Activated naive CD8-positive, alpha-beta T cell treated with anti-CD3 and anti-CD28 coated beads, Interleukin-2, amount 10 ng/mL, durations not matched to agents 7 days and 5 days (primary cell): ENCODE results near the gene SAXO1. TPM values are rescaled to one million over a fixed set of nuclear protein-coding genes. Genes with fewer than 3 reads are reported as not detected.
A peak's percentile ranks its signal among the peaks of the same experiment; 100 is the strongest.

Experiments used
- ATAC-seq: fragments of 150-1000 bp; cut with Tn5 transposase; one replicate; pipeline ENCODE4 v1.10.0; 2021; ENCODE audit warnings: low read depth, moderate library complexity
- POLR2A ChIA-PET: fragments of 350-600 bp; sonication (Branson Sonifier 250); formaldehyde crosslinking; loops from one replicate; lab custom pipeline; 2021; ENCODE audit warnings: antibody characterized with exemption; lab: Charles Lee
- DNase-seq: peaks from one replicate; pipeline ENCODE4 v3.0.0; 2021
- H3K27ac Mint-ChIP-seq: one replicate; pipeline ENCODE4 v1.8.0; 2022; ENCODE audit warnings: mild to moderate bottlenecking, mixed read lengths
- H3K27me3 Mint-ChIP-seq: one replicate; pipeline ENCODE4 v1.8.0; 2022; ENCODE audit warnings: mild to moderate bottlenecking, moderate library complexity, mixed read lengths
- H3K36me3 Mint-ChIP-seq: one replicate; pipeline ENCODE4 v1.8.0; 2021; ENCODE audit warnings: mild to moderate bottlenecking, mixed read lengths
- H3K4me1 Mint-ChIP-seq: one replicate; pipeline ENCODE4 v1.8.0; 2021; ENCODE audit warnings: mixed read lengths
- H3K4me3 Mint-ChIP-seq: one replicate; pipeline ENCODE4 v1.8.0; 2022; ENCODE audit warnings: mild to moderate bottlenecking, moderate library complexity, mixed read lengths
- H3K9me3 Mint-ChIP-seq: one replicate; pipeline ENCODE4 v1.8.0; 2021; ENCODE audit warnings: mixed read lengths
- total RNA-seq, 2 experiments: library from RNA; stranded (reverse); gene quantifications; one replicate each; pipeline ENCODE4 v1.2.3, GENCODE V29; 2021

Gene SAXO1, protein sequence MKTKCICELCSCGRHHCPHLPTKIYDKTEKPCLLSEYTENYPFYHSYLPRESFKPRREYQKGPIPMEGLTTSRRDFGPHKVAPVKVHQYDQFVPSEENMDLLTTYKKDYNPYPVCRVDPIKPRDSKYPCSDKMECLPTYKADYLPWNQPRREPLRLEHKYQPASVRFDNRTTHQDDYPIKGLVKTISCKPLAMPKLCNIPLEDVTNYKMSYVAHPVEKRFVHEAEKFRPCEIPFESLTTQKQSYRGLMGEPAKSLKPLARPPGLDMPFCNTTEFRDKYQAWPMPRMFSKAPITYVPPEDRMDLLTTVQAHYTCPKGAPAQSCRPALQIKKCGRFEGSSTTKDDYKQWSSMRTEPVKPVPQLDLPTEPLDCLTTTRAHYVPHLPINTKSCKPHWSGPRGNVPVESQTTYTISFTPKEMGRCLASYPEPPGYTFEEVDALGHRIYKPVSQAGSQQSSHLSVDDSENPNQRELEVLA
- total RNA-seq = under 1 TPM; 0.42 to 0.43 TPM

DNA sequence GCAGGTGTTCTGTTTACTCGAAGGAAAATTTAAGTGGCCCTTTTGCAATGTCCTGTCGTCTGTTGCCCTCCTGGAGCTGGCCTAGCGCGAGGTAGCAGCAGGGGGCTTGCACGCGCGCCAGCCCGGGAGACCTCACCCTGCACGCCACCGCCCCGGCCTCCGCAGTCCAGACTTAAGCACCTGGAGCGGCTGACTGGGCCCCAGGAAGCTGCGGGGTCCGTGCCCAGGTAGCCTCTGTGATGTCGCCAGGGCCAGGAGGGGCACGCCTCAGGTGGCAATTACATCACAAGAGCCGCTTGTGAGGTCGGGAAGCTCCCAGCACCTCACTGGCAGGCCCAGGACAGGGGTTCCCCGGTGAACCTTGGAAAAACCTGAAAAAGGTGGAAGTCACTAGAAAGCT, at the start of gene SAXO1:
TSS of gene SAXO1 (minus strand) at position 195 of the 400 bp plus-strand sequence. CDS start 301 bp downstream, outside the sequence.
- Mint-ChIP-seq H3K27me3 (no peaks in the 10 kb centered on the region), H3K36me3 (no peaks in the 10 kb centered on the region), H3K4me3 (no peak within 1 kb of the TSS), H3K27ac (no peak within 1 kb of the TSS), H3K4me1 (peaks cover 4% of the 10 kb centered on the region), H3K9me3 (no peaks in the 10 kb centered on the region)
- ATAC-seq (no peak), DNase-seq (no peak)
- POLR2A ChIA-PET = no interaction called here

DNA sequence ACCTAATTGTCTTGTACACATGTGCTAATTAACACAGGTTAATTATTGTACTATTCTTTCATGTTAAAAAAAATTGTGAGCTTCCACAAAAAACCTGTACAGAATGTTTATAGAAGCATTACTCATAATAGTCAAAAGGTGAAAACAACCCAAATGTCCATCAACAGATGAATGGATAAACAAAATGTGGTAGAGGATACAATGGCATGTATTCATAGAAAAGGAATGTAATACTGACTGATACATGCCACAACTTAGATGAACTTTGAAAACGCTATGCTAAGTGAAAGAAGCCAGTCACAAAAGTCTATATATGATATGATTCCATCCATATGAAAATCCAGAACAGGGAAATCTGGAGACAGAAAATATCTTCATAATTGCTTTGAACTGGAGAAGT, 41.8 kb upstream of the SAXO1 start:
- no peak overlapping the region for H3K27ac Mint-ChIP-seq
- peaks cover 3% of the 10 kb centered on the region for H3K4me1 Mint-ChIP-seq
- H3K36me3 Mint-ChIP-seq = peaks cover 38% of the 10 kb centered on the region
- H3K27me3 Mint-ChIP-seq = no peaks in the 10 kb centered on the region
- ATAC-seq (no peak), DNase-seq (no peak)
- H3K9me3 Mint-ChIP-seq = no peaks in the 10 kb centered on the region
- POLR2A ChIA-PET = no interaction called here
- H3K4me3 Mint-ChIP-seq = no peak overlapping the region

DNA sequence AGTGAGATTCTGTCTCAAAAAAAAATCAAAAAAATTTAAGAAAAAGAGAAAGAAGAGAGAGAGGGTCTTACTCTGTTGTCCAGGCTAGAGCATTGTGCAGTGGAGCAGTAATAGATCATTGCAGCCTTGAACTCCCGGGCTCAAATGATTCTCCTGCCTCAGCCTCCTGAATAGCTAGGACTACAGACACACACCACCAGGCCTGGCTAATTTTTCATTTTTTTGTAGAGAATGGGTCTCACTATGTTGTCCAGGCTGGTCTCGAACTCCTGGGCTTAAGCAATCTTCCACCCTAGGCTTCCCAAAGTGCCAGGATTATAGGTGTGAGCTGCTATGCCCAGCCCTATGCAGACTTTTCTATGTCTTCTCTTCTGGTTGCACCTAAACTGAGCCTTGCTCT, 41.2 kb upstream of the SAXO1 start:
- ATAC-seq = no peak
- POLR2A ChIA-PET = no interaction called here
- Mint-ChIP-seq H3K4me3 (no peak overlapping the region), H3K27ac (peak overlapping the region; percentile 29), H3K4me1 (peaks cover 3% of the 10 kb centered on the region), H3K27me3 (no peaks in the 10 kb centered on the region), H3K9me3 (no peaks in the 10 kb centered on the region), H3K36me3 (peaks cover 36% of the 10 kb centered on the region)
- DNase-seq = no peak

DNA sequence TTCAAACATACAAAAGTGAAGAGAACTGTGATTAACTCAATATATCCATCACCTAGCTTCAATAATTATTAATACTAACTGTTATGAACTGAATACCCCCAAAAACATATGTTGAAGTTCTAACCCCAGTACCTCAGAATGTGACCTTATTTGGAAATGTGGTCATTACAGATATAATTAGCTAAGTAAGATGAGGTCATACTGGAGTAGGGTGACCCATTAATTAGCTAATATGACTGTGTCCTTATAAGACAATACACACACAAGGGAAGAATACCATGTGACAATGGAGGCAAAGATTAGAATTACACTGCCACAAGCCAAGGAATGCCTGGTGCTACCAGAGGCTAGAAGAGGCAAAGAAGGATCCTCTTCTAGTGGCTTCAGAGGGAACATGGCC, 24.0 kb upstream of the SAXO1 start:
- Mint-ChIP-seq H3K36me3 (peaks cover 41% of the 10 kb centered on the region), H3K27me3 (no peaks in the 10 kb centered on the region), H3K9me3 (no peaks in the 10 kb centered on the region), H3K4me3 (no peak overlapping the region), H3K27ac (no peak overlapping the region), H3K4me1 (peaks cover 1% of the 10 kb centered on the region)
- ATAC-seq = no peak
- POLR2A ChIA-PET = no interaction called here
- no peak for DNase-seq

DNA sequence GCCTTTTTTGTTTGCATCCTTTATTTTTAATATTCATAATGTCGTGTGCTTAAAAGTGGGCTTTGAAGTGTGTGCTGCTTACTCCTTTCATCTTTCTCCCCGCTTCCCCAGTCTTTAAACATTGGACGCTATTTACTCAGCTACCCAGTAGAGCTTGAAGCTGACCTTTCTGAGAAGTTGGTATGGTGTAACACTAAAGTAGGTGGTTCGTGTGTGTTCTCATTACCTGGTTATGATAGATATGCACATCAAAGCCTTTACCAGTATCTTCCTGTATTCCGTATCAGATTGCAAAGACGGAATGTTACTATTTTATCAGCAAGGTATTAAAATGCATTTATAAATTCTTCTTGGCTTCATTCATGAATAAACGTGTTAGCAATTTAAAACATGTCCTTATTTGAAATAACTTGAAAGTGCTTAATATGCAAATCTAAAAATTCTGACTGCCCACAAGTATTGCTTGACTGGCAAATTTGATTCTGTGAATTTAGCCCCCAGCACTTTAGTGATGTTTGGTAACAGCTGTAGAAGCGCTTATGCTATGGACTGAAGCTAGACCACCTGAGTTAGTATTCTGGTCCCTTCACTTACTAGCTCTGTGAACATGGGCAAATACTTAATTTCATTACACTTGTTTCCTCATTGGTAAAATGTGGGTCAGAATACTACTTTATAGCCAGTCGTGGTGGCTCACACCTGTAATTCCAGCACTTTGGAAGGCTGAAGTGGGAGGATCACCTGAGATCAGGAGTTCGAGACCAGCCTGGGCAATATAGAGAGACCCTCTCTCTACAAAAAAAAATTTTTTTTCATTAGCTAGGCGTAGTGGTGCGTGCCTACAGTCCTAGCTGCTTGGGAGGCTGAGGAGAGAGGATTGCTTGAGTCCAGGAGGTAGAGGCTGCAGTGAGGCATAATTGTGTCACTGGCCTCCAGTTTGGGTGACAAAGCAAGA, 17.9 kb upstream of the SAXO1 start:
- H3K4me3 Mint-ChIP-seq = peak overlapping the region; percentile 82
- peaks cover 11% of the 10 kb centered on the region for H3K36me3 Mint-ChIP-seq
- peak overlapping the region; percentile 99 for H3K27ac Mint-ChIP-seq
- H3K9me3 Mint-ChIP-seq = no peaks in the 10 kb centered on the region
- peaks cover 20% of the 10 kb centered on the region for H3K4me1 Mint-ChIP-seq
- POLR2A ChIA-PET = interaction anchor here (0.6 to 1.2 kb wide), 6 partner anchors 28 to 413 kb away, joined by 3 to 5 read pairs (median 4); no protein-coding TSS in a partner anchor
- H3K27me3 Mint-ChIP-seq = no peaks in the 10 kb centered on the region
- DNase-seq (no peak), ATAC-seq (no peak)

DNA sequence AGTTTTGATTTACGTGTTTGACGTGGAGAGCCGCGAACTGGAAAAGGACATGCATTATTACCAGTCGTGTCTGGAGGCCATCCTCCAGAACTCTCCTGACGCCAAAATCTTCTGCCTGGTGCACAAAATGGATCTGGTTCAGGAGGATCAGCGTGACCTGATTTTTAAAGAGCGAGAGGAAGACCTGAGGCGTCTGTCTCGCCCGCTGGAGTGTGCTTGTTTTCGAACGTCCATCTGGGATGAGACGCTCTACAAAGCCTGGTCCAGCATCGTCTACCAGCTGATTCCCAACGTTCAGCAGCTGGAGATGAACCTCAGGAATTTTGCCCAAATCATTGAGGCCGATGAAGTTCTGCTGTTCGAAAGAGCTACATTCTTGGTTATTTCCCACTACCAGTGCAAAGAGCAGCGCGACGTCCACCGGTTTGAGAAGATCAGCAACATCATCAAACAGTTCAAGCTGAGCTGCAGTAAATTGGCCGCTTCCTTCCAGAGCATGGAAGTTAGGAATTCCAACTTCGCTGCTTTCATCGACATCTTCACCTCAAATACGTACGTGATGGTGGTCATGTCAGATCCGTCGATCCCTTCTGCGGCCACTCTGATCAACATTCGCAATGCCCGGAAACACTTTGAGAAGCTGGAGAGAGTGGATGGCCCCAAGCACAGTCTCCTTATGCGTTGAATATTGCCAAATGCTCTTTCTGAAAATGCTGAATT, 17.1 kb upstream of the SAXO1 start:
- Mint-ChIP-seq H3K4me3 (peak overlapping the region; percentile 82), H3K4me1 (peaks cover 20% of the 10 kb centered on the region), H3K27ac (peak overlapping the region; percentile 99), H3K36me3 (peaks cover 8% of the 10 kb centered on the region), H3K9me3 (no peaks in the 10 kb centered on the region), H3K27me3 (no peaks in the 10 kb centered on the region)
- POLR2A ChIA-PET = interaction anchor here (0.6 to 1.8 kb wide), 7 partner anchors 12 to 414 kb away, joined by 3 to 12 read pairs (median 5); partner anchors contain the start of gene RPS6
- no peak for DNase-seq
- ATAC-seq = no peak

DNA sequence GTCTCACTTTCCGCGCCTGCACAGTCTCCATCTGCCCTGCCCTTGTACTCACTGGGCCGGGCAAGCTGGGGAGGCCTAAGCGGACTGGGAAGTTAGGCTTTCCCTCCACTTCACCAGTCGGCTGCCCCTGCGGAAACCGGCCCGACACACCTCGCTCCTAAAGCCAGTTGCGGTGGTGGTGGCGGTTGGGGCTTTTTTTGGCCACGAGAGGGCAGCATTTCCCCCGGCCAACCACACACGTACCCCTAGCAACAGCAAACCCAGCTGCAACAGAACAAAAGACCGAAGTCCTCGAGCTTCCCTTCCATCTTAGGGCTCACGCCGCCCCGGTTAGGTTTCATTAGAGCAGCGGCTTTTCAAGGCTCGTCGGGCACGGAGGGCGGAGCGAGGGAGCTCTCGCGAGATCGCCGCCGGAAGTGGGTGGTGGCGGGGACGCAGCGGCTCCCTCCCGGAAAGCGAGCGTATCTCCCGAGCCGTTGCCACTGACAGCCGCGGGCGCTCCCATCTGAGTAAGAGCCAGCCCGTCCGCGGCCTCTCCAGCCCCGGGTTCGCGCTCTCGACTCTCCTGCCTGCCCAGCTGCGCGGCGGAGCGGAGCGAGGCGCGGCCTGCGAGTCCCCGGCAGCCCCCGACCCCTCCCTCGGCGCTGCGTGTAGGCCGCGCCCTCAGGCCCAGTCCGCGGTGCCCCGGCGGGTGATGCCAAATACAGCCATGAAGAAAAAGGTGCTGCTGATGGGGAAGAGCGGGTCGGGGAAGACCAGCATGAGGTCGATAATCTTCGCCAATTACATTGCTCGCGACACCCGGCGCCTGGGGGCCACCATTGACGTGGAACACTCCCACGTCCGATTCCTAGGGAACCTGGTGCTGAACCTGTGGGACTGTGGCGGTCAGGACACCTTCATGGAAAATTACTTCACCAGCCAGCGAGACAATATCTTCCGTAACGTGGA, 16.2 kb upstream of the SAXO1 start, which contains the start of gene RRAGA:
TSS of gene RRAGA (plus strand) at position 462 of the 951 bp plus-strand sequence. CDS start at position 695, 233 bp downstream.
- Mint-ChIP-seq H3K27ac (peak within 1 kb of the TSS; percentile 99), H3K9me3 (no peaks in the 10 kb centered on the region), H3K4me1 (peaks cover 20% of the 10 kb centered on the region), H3K36me3 (peaks cover 8% of the 10 kb centered on the region), H3K27me3 (no peaks in the 10 kb centered on the region), H3K4me3 (peak within 1 kb of the TSS; percentile 82)
- DNase-seq (peak; percentile 97), ATAC-seq (peak; percentile 88)
- POLR2A ChIA-PET = interaction anchor here (0.7 to 1.8 kb wide), 14 partner anchors 13 to 415 kb away, joined by 3 to 12 read pairs (median 4); partner anchors contain the start of genes DENND4C and RPS6

DNA sequence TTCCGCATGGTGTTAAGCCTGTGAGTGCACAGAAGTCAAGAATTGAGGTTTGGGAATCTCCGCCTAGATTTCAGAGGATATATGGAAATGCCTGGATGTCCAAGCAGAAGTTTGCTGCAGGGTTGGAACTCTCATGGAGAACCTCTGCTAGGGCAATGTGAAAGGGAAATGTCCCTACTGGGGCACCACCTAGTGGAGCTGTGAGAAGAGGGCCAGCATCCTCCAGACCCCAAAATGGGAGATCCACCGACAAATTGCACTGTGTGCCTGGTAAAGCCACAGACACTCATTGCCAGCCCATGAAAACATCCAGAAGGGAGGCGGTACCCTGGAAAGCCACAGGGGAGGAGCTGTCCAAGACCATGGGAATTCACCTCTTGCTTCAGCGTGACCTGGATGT, 3.6 kb upstream of the SAXO1 start:
- no peak for DNase-seq
- no peak overlapping the region for H3K27ac Mint-ChIP-seq
- POLR2A ChIA-PET = interaction anchor here (0.6 kb wide), 1 partner anchor 138 kb away, joined by 4 read pairs; no protein-coding TSS in a partner anchor
- H3K4me1 Mint-ChIP-seq = no peaks in the 10 kb centered on the region
- no peak for ATAC-seq
- H3K36me3 Mint-ChIP-seq = peaks cover 3% of the 10 kb centered on the region
- H3K9me3 Mint-ChIP-seq = no peaks in the 10 kb centered on the region
- H3K4me3 Mint-ChIP-seq = no peak overlapping the region
- H3K27me3 Mint-ChIP-seq = no peaks in the 10 kb centered on the region

DNA sequence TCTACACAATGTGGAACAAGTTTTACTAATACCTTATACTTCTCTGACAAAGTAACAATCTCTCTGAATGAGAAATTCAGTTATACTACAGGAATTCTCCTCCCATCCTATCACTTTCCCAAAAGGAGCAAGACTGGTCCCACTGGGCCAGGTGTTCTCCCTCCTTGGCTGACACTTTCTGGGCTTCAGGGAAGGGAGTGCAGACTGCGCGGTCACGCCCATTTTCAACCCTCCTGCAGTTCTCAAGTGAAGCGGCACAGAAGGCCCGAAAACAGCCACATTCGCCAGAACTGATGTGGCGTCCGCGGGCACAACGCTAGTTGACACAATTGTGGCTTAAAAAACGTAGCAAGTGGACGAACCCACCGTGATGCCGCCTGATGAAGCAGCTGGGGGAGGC, 603 bp downstream of the SAXO1 start:
- no peak overlapping the region for H3K4me3 Mint-ChIP-seq
- H3K36me3 Mint-ChIP-seq = no peaks in the 10 kb centered on the region
- DNase-seq (no peak), ATAC-seq (no peak)
- H3K9me3 Mint-ChIP-seq = no peaks in the 10 kb centered on the region
- H3K27ac Mint-ChIP-seq = no peak overlapping the region
- peaks cover 4% of the 10 kb centered on the region for H3K4me1 Mint-ChIP-seq
- POLR2A ChIA-PET = no interaction called here
- H3K27me3 Mint-ChIP-seq = no peaks in the 10 kb centered on the region

DNA sequence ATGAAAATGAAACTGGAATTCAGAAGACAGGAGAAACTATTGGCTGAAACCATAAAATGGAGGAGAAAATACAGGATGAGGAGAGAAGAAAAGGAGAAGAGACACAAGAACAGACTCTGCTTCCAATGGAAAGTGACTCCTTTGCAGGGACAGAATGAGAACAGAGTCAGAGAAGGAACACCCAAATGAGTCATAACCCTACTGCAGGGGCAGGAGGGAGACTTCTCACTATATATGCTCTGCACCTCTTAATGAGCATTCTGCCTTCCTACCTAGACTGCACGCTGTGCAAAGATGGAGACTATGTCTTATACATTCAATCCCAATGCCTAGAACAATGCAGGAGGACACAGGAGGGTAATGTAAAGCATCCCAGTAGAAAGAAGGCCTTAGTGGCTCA, 2.1 kb downstream of the SAXO1 start:
- H3K27ac Mint-ChIP-seq = no peak overlapping the region
- no peaks in the 10 kb centered on the region for H3K27me3 Mint-ChIP-seq
- POLR2A ChIA-PET = no interaction called here
- H3K4me1 Mint-ChIP-seq = peaks cover 8% of the 10 kb centered on the region
- H3K9me3 Mint-ChIP-seq = no peaks in the 10 kb centered on the region
- H3K4me3 Mint-ChIP-seq = no peak overlapping the region
- ATAC-seq (no peak), DNase-seq (no peak)
- H3K36me3 Mint-ChIP-seq = no peaks in the 10 kb centered on the region

DNA sequence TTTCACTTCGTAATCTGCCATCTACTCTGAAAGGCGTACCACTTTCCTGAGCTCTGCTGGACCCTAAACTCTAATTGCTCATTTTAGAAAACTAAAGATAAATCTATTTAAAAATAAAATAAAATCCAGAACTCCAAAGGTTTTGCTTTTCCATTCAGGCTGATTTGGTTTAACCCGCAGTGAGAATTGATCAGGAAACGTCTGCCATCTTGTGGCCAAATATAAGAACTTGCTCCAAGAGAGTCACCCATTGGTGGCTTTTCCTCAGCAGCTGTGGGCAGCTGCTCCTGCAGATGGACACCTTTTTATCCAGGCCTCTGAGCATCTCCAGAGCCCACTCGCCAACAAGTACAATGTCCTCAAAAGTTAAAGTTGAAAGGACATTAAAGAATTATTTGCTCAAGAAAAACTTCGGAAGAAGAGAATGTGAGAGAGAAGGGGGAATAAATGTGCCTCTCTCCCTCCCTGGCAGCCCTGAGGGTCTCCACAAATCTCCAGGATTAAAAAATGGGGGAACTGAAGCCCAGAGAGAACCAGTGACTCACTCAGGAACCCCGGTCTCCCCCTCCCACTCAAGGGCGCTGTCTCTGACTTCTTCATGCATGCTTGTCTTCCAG, 4.1 kb downstream of the SAXO1 start:
- Mint-ChIP-seq H3K27ac (no peak overlapping the region), H3K4me1 (peaks cover 8% of the 10 kb centered on the region), H3K9me3 (no peaks in the 10 kb centered on the region), H3K4me3 (no peak overlapping the region), H3K27me3 (no peaks in the 10 kb centered on the region), H3K36me3 (no peaks in the 10 kb centered on the region)
- POLR2A ChIA-PET = no interaction called here
- ATAC-seq (no peak), DNase-seq (no peak)
